Stimulated activated CD4-positive, alpha-beta T cell treated with anti-CD3 and anti-CD28 coated beads, Interleukin-4, amount 100 ng/mL, for 24 hours (primary cell): ENCODE data around the gene LEKR1.

Source experiments
- DNase-seq: peaks from one replicate; pipeline ENCODE4 v3.0.0-alpha.2; 2020

The LEKR1 gene

GRCh38 chr3:157063926-157064325 lies 237.8 kb downstream of the LEKR1 start:
- DNase-seq: no peak

GRCh38 chr3:157064402-157064801 lies 238.2 kb downstream of the LEKR1 start:
- no peak for DNase-seq

- no peak for DNase-seq
These were observed 239.0 kb downstream of the LEKR1 start for GRCh38 chr3:157065201-157065600.

GRCh38 chr3:157066335-157067098 lies 240.4 kb downstream of the LEKR1 start:
- DNase-seq: no peak

GRCh38 chr3:157067114-157067513 lies 241.0 kb downstream of the LEKR1 start:
- no peak for DNase-seq

GRCh38 chr3:157069406-157069805 lies 243.3 kb downstream of the LEKR1 start:
- DNase-seq: no peak

GRCh38 chr3:157069846-157070677 lies 243.9 kb downstream of the LEKR1 start:
- no peak for DNase-seq

GRCh38 chr3:157070678-157070999 lies 244.5 kb downstream of the LEKR1 start:
- no peak for DNase-seq

- DNase-seq: no peak
These were observed 245.8 kb downstream of the LEKR1 start for GRCh38 chr3:157071744-157072525.

GRCh38 chr3:157073810-157074209 lies 247.7 kb downstream of the LEKR1 start:
- DNase-seq: no peak

GRCh38 chr3:157074490-157074889 lies 248.3 kb downstream of the LEKR1 start:
- no peak for DNase-seq

- no peak for DNase-seq
These were observed 248.8 kb downstream of the LEKR1 start for GRCh38 chr3:157074981-157075380.

GRCh38 chr3:157075693-157076420 lies 249.7 kb downstream of the LEKR1 start:
- DNase-seq: no peak

GRCh38 chr3:157077565-157077991 lies 251.4 kb downstream of the LEKR1 start:
- no peak for DNase-seq

GRCh38 chr3:157078131-157078810 lies 252.1 kb downstream of the LEKR1 start:
- no peak for DNase-seq

GRCh38 chr3:157078811-157079185 lies 252.6 kb downstream of the LEKR1 start:
- DNase-seq: no peak

GRCh38 chr3:157079676-157080369 lies 253.7 kb downstream of the LEKR1 start:
- DNase-seq: no peak

GRCh38 chr3:157081626-157082210 lies 255.6 kb downstream of the LEKR1 start:
- peak; percentile 89 for DNase-seq

GRCh38 chr3:157082305-157082982 lies 256.3 kb downstream of the LEKR1 start:
- no peak for DNase-seq

GRCh38 chr3:157083824-157084223 lies 257.7 kb downstream of the LEKR1 start:
- no peak for DNase-seq
